Small intestine (tissue), 7 donors: ENCODE results near the gene SYNJ2. TPM values are rescaled to one million over a fixed set of nuclear protein-coding genes. Genes with fewer than 3 reads are reported as not detected.

Experiments used
- DNase-seq, 2 donors: peaks; one replicate each; pipeline versions ENCODE4 v3.0.0 to v3.0.0-alpha.2; 2013
- FAIRE-seq: peaks from 2 replicates; lab custom pipeline; 2012; peaks lifted over from hg19 to GRCh38; lab: Jason Lieb, UNC
- H3K27ac ChIP-seq, 3 donors: one replicate each; pipeline ENCODE4 v1.5.1; 2013; ENCODE audit warnings: low read length in 2 of 3, mild to moderate bottlenecking in 2 of 3, control low read depth in 1 of 3, inconsistent platforms in 1 of 3, low read depth in 1 of 3, moderate library complexity in 1 of 3
- H3K27me3 ChIP-seq, 3 donors: one replicate each; pipeline ENCODE4 v1.6.1; 2013; ENCODE audit warnings: low read length in 3 of 3, inconsistent platforms in 1 of 3; ENCODE audit not compliant: control insufficient read depth in 3 of 3, insufficient read depth in 3 of 3
- H3K36me3 ChIP-seq, 3 donors: one replicate each; pipeline ENCODE4 v1.6.1; 2013; ENCODE audit warnings: low read length in 3 of 3, inconsistent platforms in 1 of 3, low read depth in 1 of 3, mild to moderate bottlenecking in 1 of 3, moderate library complexity in 1 of 3; ENCODE audit not compliant: control insufficient read depth in 3 of 3, insufficient read depth in 2 of 3
- H3K4me1 ChIP-seq, 3 donors: one replicate each; pipeline ENCODE4 v1.6.1; 2013; ENCODE audit warnings: low read length in 2 of 3, inconsistent platforms in 1 of 3, low read depth in 1 of 3, mild to moderate bottlenecking in 1 of 3, moderate library complexity in 1 of 3; ENCODE audit not compliant: control insufficient read depth in 3 of 3, insufficient read depth in 2 of 3
- H3K4me3 ChIP-seq, 3 donors: one replicate each; pipeline ENCODE4 v1.5.1; 2013; ENCODE audit warnings: low read length in 3 of 3, control low read depth in 1 of 3, inconsistent platforms in 1 of 3, low read depth in 1 of 3, mild to moderate bottlenecking in 1 of 3, moderate library complexity in 1 of 3
- H3K9me3 ChIP-seq, 2 donors: one replicate each; pipeline ENCODE4 v1.6.1; 2013; ENCODE audit warnings: low read depth in 1 of 2, low read length in 1 of 2; ENCODE audit not compliant: control insufficient read depth in 2 of 2, insufficient read depth in 1 of 2
- WGBS, 3 donors: extraction: QIAGEN DNeasy Blood & Tissue Kit; methylation state at CpG; one replicate each; pipeline ENCODE4 v1.1.7; 2013; 5-methylcytosine and 5-hydroxymethylcytosine counted together
- polyA plus RNA-seq, 4 donors: library from polyadenylated mRNA; stranded (reverse) in 3 of 4; unstranded in 1 of 4; fragments of 200-250 nt in 3 of 4; fragments of 120-200 nt in 1 of 4; gene quantifications; one replicate each; pipeline versions ENCODE4 v1.2.1 to v1.2.3, GENCODE V29; 2013
- donor health status: healthy with polysubstance abuse.
- donor health status: control.
- donor health status: control.
- donor health status: Bipolar disorder and iron deficiency.
- donor health status: healthy.

The SYNJ2 gene
- polyA plus RNA-seq, 4 donors, result 7.0 to 16.3 (median 9.4) TPM

DNA sequence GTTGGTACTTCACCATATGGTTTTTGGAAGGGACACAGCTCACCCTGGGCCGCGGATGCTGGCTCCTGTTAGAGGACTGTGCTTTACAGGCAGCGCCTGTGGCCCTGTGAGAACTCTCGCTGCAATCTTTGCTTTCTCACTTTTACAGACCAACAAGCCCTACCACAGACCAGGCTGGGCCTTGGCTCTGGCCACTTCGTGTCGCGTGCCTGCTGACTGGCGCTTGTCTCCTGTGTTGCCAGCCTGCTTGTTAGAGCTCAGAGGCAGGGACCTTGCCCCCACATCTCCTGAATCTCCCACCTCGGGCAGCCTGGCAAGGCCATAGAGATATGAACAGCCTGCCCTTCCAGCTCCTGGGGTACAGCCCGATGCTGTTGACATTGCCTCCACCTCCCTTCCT, 56.1 kb downstream of the SYNJ2 start:
- FAIRE-seq, result no peak
- peaks cover 0 to 52% (median 0%) of the 10 kb centered on the region in 3 donors for H3K36me3 ChIP-seq
- H3K4me1 ChIP-seq, result peaks cover 0 to 49% (median 2%) of the 10 kb centered on the region in 3 donors
- no peak overlapping the region for H3K27ac ChIP-seq
- H3K4me3 ChIP-seq, result no peak overlapping the region
- no peaks in the 10 kb centered on the region for H3K9me3 ChIP-seq
- WGBS, 3 donors, result 86 to 94% (median 88%) methylated on average over 10 of the region's 10 CpGs
- H3K27me3 ChIP-seq, result no peaks in the 10 kb centered on the region
- DNase-seq, result no peak

DNA sequence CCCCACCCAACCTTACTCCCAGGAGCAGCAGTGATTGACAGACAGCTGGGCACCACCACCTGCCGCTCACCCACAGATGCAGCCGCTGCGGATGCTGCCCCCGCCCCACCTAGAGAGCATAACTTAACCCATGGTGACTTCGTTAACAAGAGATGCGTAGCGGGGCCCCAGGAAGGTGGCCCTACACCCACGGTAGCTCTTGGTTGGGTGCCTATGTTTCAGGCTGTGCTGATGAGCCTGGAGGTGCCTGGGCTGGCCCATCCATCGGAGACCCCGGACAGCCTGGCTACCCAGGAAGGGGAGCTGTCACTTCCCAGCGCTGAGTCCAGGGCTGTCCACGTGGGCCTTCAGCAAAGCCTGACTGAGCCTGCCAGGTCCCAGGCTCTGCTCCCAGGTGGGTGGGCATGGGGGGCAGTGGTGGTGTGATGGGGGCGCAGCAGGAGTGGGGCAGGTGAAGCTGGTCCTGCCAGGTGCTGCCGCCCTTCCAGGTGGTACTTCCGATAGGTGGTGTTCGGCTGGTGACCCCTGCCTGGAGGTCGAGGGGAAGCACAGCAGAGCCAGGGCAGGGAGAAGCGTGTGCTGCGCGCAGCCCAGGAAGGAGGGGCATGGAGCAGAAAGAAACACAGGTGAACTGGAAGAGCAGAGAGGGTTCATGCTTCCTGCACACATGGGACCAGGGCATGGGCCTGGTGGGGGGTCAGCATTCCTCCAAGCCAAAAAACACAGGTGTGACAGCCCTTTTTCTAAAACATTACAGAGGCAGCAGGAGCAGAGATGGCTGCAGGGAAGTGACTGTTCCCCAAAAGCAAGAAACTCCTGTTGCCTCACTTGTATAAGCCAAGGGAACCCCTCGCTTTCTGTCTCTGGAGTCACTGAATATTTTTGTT, 56.9 kb downstream of the SYNJ2 start:
- Histone ChIP-seq H3K36me3 (peaks cover 0 to 52% (median 0%) of the 10 kb centered on the region in 3 donors), H3K27me3 (no peaks in the 10 kb centered on the region), H3K4me3 (no peak overlapping the region), H3K9me3 (no peaks in the 10 kb centered on the region), H3K27ac (no peak overlapping the region), H3K4me1 (peaks cover 0 to 55% (median 2%) of the 10 kb centered on the region in 3 donors)
- WGBS, 3 donors, result 94 to 96% (median 96%) methylated on average over 21 of the region's 21 CpGs
- FAIRE-seq (no peak), DNase-seq (no peak)

- DNase-seq (no peak), FAIRE-seq (no peak)
- H3K27me3 ChIP-seq, result no peaks in the 10 kb centered on the region
- no peak overlapping the region for H3K4me3 ChIP-seq
- peaks cover 0 to 57% (median 0%) of the 10 kb centered on the region in 3 donors for H3K36me3 ChIP-seq
- WGBS, 3 donors, result 91 to 97% (median 95%) methylated on average over 9 of the region's 9 CpGs
- H3K9me3 ChIP-seq, result no peaks in the 10 kb centered on the region
- H3K27ac ChIP-seq, result no peak overlapping the region
- peaks cover 0 to 55% (median 0%) of the 10 kb centered on the region in 3 donors for H3K4me1 ChIP-seq
These were observed 57.5 kb downstream of the SYNJ2 start for GRCh38 chr6:158039178-158039557.

DNA sequence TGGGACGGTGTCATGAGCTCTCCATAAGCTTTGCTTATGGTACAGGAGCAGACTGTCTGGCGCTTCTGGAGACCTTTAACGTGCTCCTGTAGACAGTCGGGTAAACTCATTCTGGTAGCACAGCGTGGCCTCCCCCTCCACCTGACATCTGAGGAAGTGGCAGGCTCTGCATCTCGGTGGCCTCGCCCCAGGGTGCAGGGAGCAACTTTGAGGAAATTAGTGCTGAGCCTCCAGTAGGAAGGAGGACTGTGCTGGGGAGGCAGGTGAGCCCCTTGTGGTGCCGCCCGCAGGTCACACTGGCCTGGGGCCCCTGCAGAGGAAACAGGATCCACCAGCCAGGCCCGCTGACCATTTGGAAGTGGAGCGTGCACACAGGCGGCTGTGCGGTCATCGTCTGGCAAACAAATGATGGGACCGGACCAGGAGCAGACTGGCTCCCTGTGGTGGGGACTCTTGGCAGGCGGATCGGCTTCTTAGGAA, 57.9 kb downstream of the SYNJ2 start:
- no peaks in the 10 kb centered on the region for H3K9me3 ChIP-seq
- peaks cover 0 to 60% (median 0%) of the 10 kb centered on the region in 3 donors for H3K36me3 ChIP-seq
- H3K4me1 ChIP-seq, result peaks cover 0 to 55% (median 0%) of the 10 kb centered on the region in 3 donors
- no peak for DNase-seq
- H3K4me3 ChIP-seq, result no peak overlapping the region
- no peaks in the 10 kb centered on the region for H3K27me3 ChIP-seq
- no peak for FAIRE-seq
- peak overlapping the region in 1 of 3 donors; percentile 28 for H3K27ac ChIP-seq
- 73 to 82% (median 73%) methylated on average over 17 of the region's 17 CpGs for WGBS, 3 donors

GRCh38 chr6:158040051-158040803, 58.6 kb downstream of the SYNJ2 start:
- 53 to 65% (median 56%) methylated on average over 6 of the region's 6 CpGs for WGBS, 3 donors
- H3K4me1 ChIP-seq, result peaks cover 0 to 54% (median 0%) of the 10 kb centered on the region in 3 donors
- DNase-seq (peak; percentile 46 to 61), FAIRE-seq (no peak)
- no peak overlapping the region for H3K4me3 ChIP-seq
- H3K36me3 ChIP-seq, result peaks cover 0 to 60% (median 0%) of the 10 kb centered on the region in 3 donors
- H3K9me3 ChIP-seq, result no peaks in the 10 kb centered on the region
- H3K27me3 ChIP-seq, result no peaks in the 10 kb centered on the region
- peak overlapping the region in 2 of 3 donors; percentile 29 to 71 for H3K27ac ChIP-seq

GRCh38 chr6:158040804-158041347, 59.2 kb downstream of the SYNJ2 start:
- Histone ChIP-seq H3K4me3 (no peak overlapping the region), H3K4me1 (peaks cover 0 to 54% (median 0%) of the 10 kb centered on the region in 3 donors), H3K36me3 (peaks cover 0 to 63% (median 0%) of the 10 kb centered on the region in 3 donors), H3K9me3 (no peaks in the 10 kb centered on the region), H3K27ac (peak overlapping the region in 2 of 3 donors; percentile 29 to 71), H3K27me3 (no peaks in the 10 kb centered on the region)
- FAIRE-seq, result no peak
- DNase-seq, result no peak
- WGBS, 3 donors, result 77 to 88% (median 83%) methylated on average over 12 of the region's 12 CpGs

GRCh38 chr6:158041370-158041769, 59.7 kb downstream of the SYNJ2 start:
- peaks cover 0 to 54% (median 0%) of the 10 kb centered on the region in 3 donors for H3K4me1 ChIP-seq

GRCh38 chr6:158041788-158042187, 60.1 kb downstream of the SYNJ2 start:
- H3K9me3 ChIP-seq, result no peaks in the 10 kb centered on the region
- H3K27me3 ChIP-seq, result no peaks in the 10 kb centered on the region
- DNase-seq (no peak), FAIRE-seq (no peak)
- peaks cover 0 to 68% (median 0%) of the 10 kb centered on the region in 3 donors for H3K36me3 ChIP-seq
- H3K4me3 ChIP-seq, result no peak overlapping the region
- WGBS, 3 donors, result 96 to 98% (median 97%) methylated on average over 12 of the region's 12 CpGs
- peak overlapping the region in 2 of 3 donors; percentile 44 to 71 for H3K27ac ChIP-seq
- peaks cover 0 to 54% (median 0%) of the 10 kb centered on the region in 3 donors for H3K4me1 ChIP-seq

More at GRCh38 chr6:158041370-158041769, 59.7 kb downstream of the SYNJ2 start:
- H3K27ac ChIP-seq, result peak overlapping the region in 1 of 3 donors; percentile 71
- FAIRE-seq (no peak), DNase-seq (no peak)
- peaks cover 0 to 65% (median 0%) of the 10 kb centered on the region in 3 donors for H3K36me3 ChIP-seq
- H3K9me3 ChIP-seq, result no peaks in the 10 kb centered on the region
- no peak overlapping the region for H3K4me3 ChIP-seq
- no peaks in the 10 kb centered on the region for H3K27me3 ChIP-seq
- 85 to 87% (median 85%) methylated on average over 4 of the region's 4 CpGs for WGBS, 3 donors
